Measurements from ENCODE around the gene MTUS2. TPM values are rescaled to one million over a fixed set of nuclear protein-coding genes. Genes with fewer than 3 reads are reported as not detected.

The MTUS2 gene
- total RNA-seq, 1 experiment from 2014 or later = 0.35 TPM

DNA sequence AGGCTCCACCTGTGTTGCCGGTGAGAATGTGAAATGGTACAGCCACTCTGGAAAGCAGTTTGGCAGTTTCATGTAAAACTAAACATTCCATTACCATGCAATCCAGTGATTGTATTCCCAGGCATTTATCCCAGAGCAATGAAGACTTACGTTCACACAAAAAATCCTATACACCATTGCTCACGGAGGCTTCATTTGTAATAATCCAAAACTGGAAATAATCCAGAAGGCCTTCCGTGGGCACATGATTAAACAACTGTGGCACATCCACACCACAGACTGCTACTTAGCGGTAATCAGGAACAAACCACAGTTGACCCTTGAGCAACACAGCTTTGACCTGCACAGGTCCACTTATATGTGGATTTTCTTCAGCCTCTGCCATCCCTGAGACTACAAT, 339.7 kb downstream of the MTUS2 start:
- Histone ChIP-seq H2BK5ac (ENCODE audit: insufficient read length, low read length) (no peak overlapping the region), H2AK5ac (ENCODE audit: insufficient read length, low read length) (no peak overlapping the region), H4K8ac (replicated peaks; ENCODE audit: insufficient read length, low read depth, low read length) (no peak overlapping the region), H3K23ac (ENCODE audit: insufficient read length, low read depth, low read length) (no peak overlapping the region), H3K79me1 (ENCODE audit: insufficient read depth, low read depth, low read length, poor library complexity, severe bottlenecking) (no peaks in the 10 kb centered on the region), H4K20me1 (ENCODE audit: control insufficient read depth, insufficient read depth, insufficient read length) (no peaks in the 10 kb centered on the region), H3K18ac (ENCODE audit: insufficient read length, low read depth, low read length) (no peak overlapping the region), H3K27me3 (ENCODE audit: insufficient read depth, low read length) (no peaks in the 10 kb centered on the region), H3T11ph (ENCODE audit: low read length) (no peak overlapping the region), H2BK15ac (ENCODE audit: low read depth, low read length) (no peak overlapping the region), H3K9me3 (ENCODE audit: control insufficient read depth, low read depth, low read length) (no peaks in the 10 kb centered on the region), H3K23me2 (ENCODE audit: insufficient read length, low read depth, low read length, poor library complexity, severe bottlenecking) (no peaks in the 10 kb centered on the region), H2AFZ (ENCODE audit: low read length) (no peak overlapping the region), H3K14ac (ENCODE audit: insufficient read depth, low read length) (no peak overlapping the region), H4K5ac (ENCODE audit: insufficient read length, low read depth, low read length) (no peak overlapping the region), H2BK12ac (ENCODE audit: insufficient read length, low read depth, low read length) (no peak overlapping the region), H3K9ac (ENCODE audit: extremely low read depth, insufficient read length, low read length) (no peak overlapping the region), H3K4ac (ENCODE audit: low read depth, low read length) (no peak overlapping the region), H3K56ac (ENCODE audit: insufficient read length, low read depth, low read length) (no peak overlapping the region), H3K4me1 (ENCODE audit: insufficient read depth, low read length) (no peaks in the 10 kb centered on the region), H3K4me2 (ENCODE audit: insufficient read depth, insufficient read length, low read length) (no peak overlapping the region), H2BK20ac (ENCODE audit: low read depth, low read length, poor library complexity, severe bottlenecking) (no peak overlapping the region), H4K91ac (ENCODE audit: insufficient read length, low read depth, low read length) (no peak overlapping the region), H2BK120ac (ENCODE audit: low read depth, low read length, poor library complexity, severe bottlenecking) (no peak overlapping the region), H3K27ac (ENCODE audit: insufficient read length, low read depth, low read length) (no peak overlapping the region), H3K79me2 (ENCODE audit: insufficient read depth, low read length) (no peaks in the 10 kb centered on the region)
- H3K27me3 Mint-ChIP-seq (ENCODE audit: low read depth) = peaks cover 1% of the 10 kb centered on the region
- no peak overlapping the region for H3K27ac Mint-ChIP-seq
- DNase-seq = no peak
- TF ChIP-seq, protein P1, sequence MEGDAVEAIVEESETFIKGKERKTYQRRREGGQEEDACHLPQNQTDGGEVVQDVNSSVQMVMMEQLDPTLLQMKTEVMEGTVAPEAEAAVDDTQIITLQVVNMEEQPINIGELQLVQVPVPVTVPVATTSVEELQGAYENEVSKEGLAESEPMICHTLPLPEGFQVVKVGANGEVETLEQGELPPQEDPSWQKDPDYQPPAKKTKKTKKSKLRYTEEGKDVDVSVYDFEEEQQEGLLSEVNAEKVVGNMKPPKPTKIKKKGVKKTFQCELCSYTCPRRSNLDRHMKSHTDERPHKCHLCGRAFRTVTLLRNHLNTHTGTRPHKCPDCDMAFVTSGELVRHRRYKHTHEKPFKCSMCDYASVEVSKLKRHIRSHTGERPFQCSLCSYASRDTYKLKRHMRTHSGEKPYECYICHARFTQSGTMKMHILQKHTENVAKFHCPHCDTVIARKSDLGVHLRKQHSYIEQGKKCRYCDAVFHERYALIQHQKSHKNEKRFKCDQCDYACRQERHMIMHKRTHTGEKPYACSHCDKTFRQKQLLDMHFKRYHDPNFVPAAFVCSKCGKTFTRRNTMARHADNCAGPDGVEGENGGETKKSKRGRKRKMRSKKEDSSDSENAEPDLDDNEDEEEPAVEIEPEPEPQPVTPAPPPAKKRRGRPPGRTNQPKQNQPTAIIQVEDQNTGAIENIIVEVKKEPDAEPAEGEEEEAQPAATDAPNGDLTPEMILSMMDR (conservative IDR thresholded peaks at IDR 0.05) = no peak
- no peak overlapping the region for H3K4me3 Mint-ChIP-seq
- H3K4me1 Mint-ChIP-seq = no peaks in the 10 kb centered on the region
- no peaks in the 10 kb centered on the region for H3K9me3 Mint-ChIP-seq
- no peaks in the 10 kb centered on the region for H3K36me3 Mint-ChIP-seq (ENCODE audit: insufficient read depth in 1 of 3, low read depth in 3 of 3)
- WGBS (ENCODE audit: extremely low coverage, insufficient read length, low lambda C conversion rate) = no CpG with 5 or more reads among the region's 5 CpGs

Measured in H9 (cell line).